ENCODE data around the gene ZNF587. TPM values are rescaled to one million over a fixed set of nuclear protein-coding genes. Genes with fewer than 3 reads are reported as not detected.
"Not testable (repeated sequence)": the region's sequence is repeated elsewhere in the genome, so short reads cannot be mapped to it uniquely, and the experiment has no call there.

ZNF587 gene
- total RNA-seq, 1 experiment from 2014 or later, result 70.5 TPM

DNA sequence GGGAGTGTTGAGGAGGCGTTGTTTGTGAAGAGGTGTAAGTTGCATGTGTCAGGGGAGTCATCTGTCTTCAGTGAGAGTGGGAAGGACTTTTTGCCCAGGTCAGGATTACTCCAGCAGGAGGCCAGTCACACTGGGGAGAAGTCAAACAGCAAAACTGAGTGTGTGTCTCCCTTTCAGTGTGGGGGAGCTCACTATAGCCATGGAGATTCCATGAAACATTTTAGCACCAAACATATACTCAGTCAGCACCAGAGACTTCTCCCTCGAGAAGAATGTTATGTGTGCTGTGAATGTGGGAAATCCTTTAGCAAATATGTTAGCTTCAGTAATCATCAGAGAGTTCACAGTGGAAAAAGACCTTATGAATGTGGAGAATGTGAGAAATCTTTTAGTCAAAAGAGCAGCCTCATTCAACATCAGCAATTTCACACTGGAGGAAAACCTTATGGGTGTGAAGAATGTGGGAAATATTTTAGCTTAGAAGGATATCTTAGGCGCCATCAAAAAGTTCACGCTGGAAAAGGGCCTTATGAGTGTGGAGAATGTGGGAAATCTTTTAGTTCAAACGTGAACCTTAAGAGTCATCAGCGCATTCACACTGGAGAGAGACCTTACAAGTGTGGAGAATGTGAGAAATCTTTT lies 8.4 kb upstream of the ZNF587 start:
- no peak overlapping the region for H3K4me3 ChIP-seq (ENCODE audit: low read depth, low read length)
- no peaks in the 10 kb centered on the region for H3K9me3 ChIP-seq
- Mint-ChIP-seq H3K27me3 (ENCODE audit: insufficient read depth, unreplicated experiment) (no peaks in the 10 kb centered on the region), H3K4me1 (ENCODE audit: low read depth, unreplicated experiment) (peaks cover 22% of the 10 kb centered on the region), H3K27ac (ENCODE audit: unreplicated experiment) (peak overlapping the region; percentile 93), H3K4me3 (ENCODE audit: unreplicated experiment) (peak overlapping the region; percentile 43), H3K9me3 (ENCODE audit: unreplicated experiment) (no peaks in the 10 kb centered on the region), H3K36me3 (ENCODE audit: insufficient read depth, unreplicated experiment) (peaks cover 93% of the 10 kb centered on the region)
- no peaks in the 10 kb centered on the region for H3K27me3 ChIP-seq (replicated peaks; ENCODE audit: control insufficient read depth, insufficient read depth, low read length)
- ChIA-PET CTCF (interaction anchor here (1.0 kb wide), 1 partner anchor 11 kb away, joined by 4 read pairs; the partner anchor contains the start of gene ZNF587B), POLR2A (interaction anchor here (0.9 to 1.1 kb wide), 2 partner anchors 9 to 22 kb away, joined by 7 to 8 read pairs; partner anchors contain the start of gene ZNF587)
- intact Hi-C loops (cut with micrococcal nuclease; ENCODE audit: unreplicated experiment), result loop anchor here (5.0 kb wide), 1 partner anchor 94 kb away; the partner anchor contains the start of gene ZNF776
- peak in 1 of 2 experiments; percentile 44 for DNase-seq
- H3K36me3 ChIP-seq (ENCODE audit: control insufficient read depth, insufficient read depth, low read length), result peaks cover 4% of the 10 kb centered on the region; the same call in 1 of the 2 replicates
- TF ChIP-seq, protein P1, sequence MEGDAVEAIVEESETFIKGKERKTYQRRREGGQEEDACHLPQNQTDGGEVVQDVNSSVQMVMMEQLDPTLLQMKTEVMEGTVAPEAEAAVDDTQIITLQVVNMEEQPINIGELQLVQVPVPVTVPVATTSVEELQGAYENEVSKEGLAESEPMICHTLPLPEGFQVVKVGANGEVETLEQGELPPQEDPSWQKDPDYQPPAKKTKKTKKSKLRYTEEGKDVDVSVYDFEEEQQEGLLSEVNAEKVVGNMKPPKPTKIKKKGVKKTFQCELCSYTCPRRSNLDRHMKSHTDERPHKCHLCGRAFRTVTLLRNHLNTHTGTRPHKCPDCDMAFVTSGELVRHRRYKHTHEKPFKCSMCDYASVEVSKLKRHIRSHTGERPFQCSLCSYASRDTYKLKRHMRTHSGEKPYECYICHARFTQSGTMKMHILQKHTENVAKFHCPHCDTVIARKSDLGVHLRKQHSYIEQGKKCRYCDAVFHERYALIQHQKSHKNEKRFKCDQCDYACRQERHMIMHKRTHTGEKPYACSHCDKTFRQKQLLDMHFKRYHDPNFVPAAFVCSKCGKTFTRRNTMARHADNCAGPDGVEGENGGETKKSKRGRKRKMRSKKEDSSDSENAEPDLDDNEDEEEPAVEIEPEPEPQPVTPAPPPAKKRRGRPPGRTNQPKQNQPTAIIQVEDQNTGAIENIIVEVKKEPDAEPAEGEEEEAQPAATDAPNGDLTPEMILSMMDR (IDR thresholded peaks at IDR 0.05; ENCODE audit: insufficient read depth in 1 of 2, low read depth in 1 of 2, low read length in 1 of 2, severe bottlenecking in 1 of 2, unreplicated experiment in 1 of 2), result no peak
- TSS peak; percentile 16 for BruUV-seq (replicated peaks)
- peaks cover 12% of the 10 kb centered on the region; the same call in 1 of the 2 replicates for H3K4me1 ChIP-seq

DNA sequence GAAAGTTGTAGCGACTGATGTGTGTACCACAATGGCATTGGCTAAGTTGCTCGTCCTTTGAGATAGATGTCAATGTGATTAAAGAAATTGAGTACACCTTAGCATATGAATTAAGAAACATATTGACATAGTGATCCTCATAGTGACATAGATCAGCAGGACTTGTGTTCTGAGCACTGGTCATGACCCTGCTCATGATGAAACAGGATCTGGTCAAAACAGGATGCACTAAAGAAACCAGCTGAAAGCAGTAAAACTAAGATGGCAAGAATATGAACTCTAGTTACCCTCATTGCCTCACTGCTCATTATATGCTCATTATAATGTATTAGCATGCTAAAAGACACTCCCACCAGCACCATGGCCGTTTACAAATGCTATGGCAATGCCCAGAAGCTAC lies 2.5 kb upstream of the ZNF587 start:
- H3K27ac Mint-ChIP-seq (ENCODE audit: unreplicated experiment); H3K4me3 ChIP-seq (ENCODE audit: low read depth, low read length); DNase-seq; H3K36me3 ChIP-seq (ENCODE audit: control insufficient read depth, insufficient read depth, low read length); H3K27me3 Mint-ChIP-seq (ENCODE audit: insufficient read depth, unreplicated experiment); intact Hi-C loops (cut with micrococcal nuclease; ENCODE audit: unreplicated experiment); POLR2A ChIA-PET; H3K27me3 ChIP-seq (replicated peaks; ENCODE audit: control insufficient read depth, insufficient read depth, low read length); H3K9me3 Mint-ChIP-seq (ENCODE audit: unreplicated experiment); H3K4me3 Mint-ChIP-seq (ENCODE audit: unreplicated experiment); CTCF ChIA-PET; H3K9me3 ChIP-seq; BruUV-seq (replicated peaks): not testable (repeated sequence)
- Mint-ChIP-seq H3K4me1 (ENCODE audit: low read depth, unreplicated experiment) (peaks cover 20% of the 10 kb centered on the region), H3K36me3 (ENCODE audit: insufficient read depth, unreplicated experiment) (peaks cover 82% of the 10 kb centered on the region)
- peaks cover 12% of the 10 kb centered on the region for H3K4me1 ChIP-seq

DNA sequence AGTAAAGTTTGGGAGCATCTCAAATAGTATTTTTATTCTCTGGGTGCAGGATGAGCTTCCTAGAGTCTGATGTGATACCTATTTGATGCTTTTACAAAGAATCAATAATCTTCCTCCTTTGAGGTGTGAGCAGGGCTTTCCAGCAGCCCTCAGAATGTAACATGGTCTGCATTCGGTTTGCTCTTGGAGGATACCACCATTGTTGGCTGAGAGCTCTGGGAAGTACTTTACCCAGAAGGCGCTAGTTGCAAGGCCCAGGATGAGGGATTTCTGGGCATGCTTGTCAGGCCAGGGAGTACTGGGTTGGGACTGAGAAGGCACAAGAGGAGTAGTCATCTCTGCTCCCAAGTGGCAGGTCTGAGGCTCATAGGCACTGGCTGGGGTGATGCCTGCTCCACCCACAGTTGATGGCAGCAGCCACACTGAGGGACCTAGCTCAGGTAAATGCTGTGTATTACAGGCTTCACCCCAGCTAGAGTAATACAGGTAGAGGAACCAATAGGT lies 445 bp upstream of the ZNF587 start:
- Histone ChIP-seq H3K4me3 (ENCODE audit: low read depth, low read length) (peak overlapping the region; percentile 44; the same call in 1 of the 2 replicates), H3K4me1 (peaks cover 12% of the 10 kb centered on the region)
- H3K27me3 Mint-ChIP-seq (ENCODE audit: insufficient read depth, unreplicated experiment); H3K36me3 ChIP-seq (ENCODE audit: control insufficient read depth, insufficient read depth, low read length); DNase-seq; BruUV-seq (replicated peaks); H3K27me3 ChIP-seq (replicated peaks; ENCODE audit: control insufficient read depth, insufficient read depth, low read length); H3K9me3 Mint-ChIP-seq (ENCODE audit: unreplicated experiment); H3K9me3 ChIP-seq: not testable (repeated sequence)
- POLR2A ChIA-PET, result interaction anchor here (0.5 to 1.7 kb wide), 7 partner anchors 8 to 216 kb away, joined by 3 to 8 read pairs (median 3); partner anchors contain the start of genes ZNF211 and ZNF586
- Mint-ChIP-seq H3K4me1 (ENCODE audit: low read depth, unreplicated experiment) (peaks cover 17% of the 10 kb centered on the region), H3K36me3 (ENCODE audit: insufficient read depth, unreplicated experiment) (peaks cover 88% of the 10 kb centered on the region), H3K27ac (ENCODE audit: unreplicated experiment) (peak overlapping the region; percentile 99), H3K4me3 (ENCODE audit: unreplicated experiment) (peak overlapping the region; percentile 99)
- CTCF ChIA-PET, result interaction anchor here (1.1 kb wide), 1 partner anchor 34 kb away, joined by 3 read pairs; the partner anchor contains the start of gene ZNF552
- intact Hi-C loops (cut with micrococcal nuclease; ENCODE audit: unreplicated experiment), result loop anchor here (2.0 kb wide), 1 partner anchor 34 kb away; the partner anchor contains the start of gene ZNF552

DNA sequence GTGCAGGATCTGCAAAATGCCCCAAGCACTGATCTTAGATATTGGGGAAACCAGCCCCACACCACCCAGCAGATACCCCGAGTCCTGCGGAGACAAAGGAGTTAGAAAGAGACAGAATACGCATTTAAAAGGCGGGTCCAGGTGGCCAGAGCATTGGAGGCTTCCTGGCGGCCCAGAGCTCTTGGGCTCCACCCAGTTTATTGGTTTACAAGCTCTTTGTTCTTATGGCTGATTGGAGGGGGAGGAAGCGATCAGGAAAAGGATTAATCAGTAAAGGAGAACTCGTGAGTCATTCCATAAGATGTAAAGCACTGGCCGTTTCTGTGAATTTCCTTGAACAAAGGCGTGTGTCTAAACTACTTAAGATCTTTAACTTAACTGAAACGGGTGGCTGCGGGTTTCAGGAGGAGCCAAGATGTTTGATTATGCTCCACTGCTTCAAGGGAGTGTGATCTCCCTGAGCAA lies 926 bp downstream of the ZNF587 start:
- Histone ChIP-seq H3K27me3 (replicated peaks; ENCODE audit: control insufficient read depth, insufficient read depth, low read length) (no peaks in the 10 kb centered on the region), H3K4me3 (ENCODE audit: low read depth, low read length) (peak overlapping the region; percentile 44), H3K9me3 (no peaks in the 10 kb centered on the region), H3K4me1 (peaks cover 12% of the 10 kb centered on the region), H3K36me3 (ENCODE audit: control insufficient read depth, insufficient read depth, low read length) (peaks cover 5% of the 10 kb centered on the region)
- TF ChIP-seq, protein P1 (IDR thresholded peaks at IDR 0.05; ENCODE audit: insufficient read depth in 1 of 2, low read depth in 1 of 2, low read length in 1 of 2, severe bottlenecking in 1 of 2, unreplicated experiment in 1 of 2), result no peak
- Mint-ChIP-seq H3K4me3 (ENCODE audit: unreplicated experiment) (peak overlapping the region; percentile 99), H3K27me3 (ENCODE audit: insufficient read depth, unreplicated experiment) (no peaks in the 10 kb centered on the region), H3K36me3 (ENCODE audit: insufficient read depth, unreplicated experiment) (peaks cover 87% of the 10 kb centered on the region), H3K9me3 (ENCODE audit: unreplicated experiment) (no peaks in the 10 kb centered on the region), H3K27ac (ENCODE audit: unreplicated experiment) (peak overlapping the region; percentile 99), H3K4me1 (ENCODE audit: low read depth, unreplicated experiment) (peaks cover 17% of the 10 kb centered on the region)
- intact Hi-C loops (cut with micrococcal nuclease; ENCODE audit: unreplicated experiment), result no loop called here
- CTCF ChIA-PET, result no interaction called here
- peak; percentile 59 to 73 for DNase-seq
- no TSS peak for BruUV-seq (replicated peaks)
- POLR2A ChIA-PET, result interaction anchor here (0.6 to 1.7 kb wide), 4 partner anchors 10 to 1719 kb away, joined by 6 to 8 read pairs (median 6); partner anchors contain the start of gene ZNF552

DNA sequence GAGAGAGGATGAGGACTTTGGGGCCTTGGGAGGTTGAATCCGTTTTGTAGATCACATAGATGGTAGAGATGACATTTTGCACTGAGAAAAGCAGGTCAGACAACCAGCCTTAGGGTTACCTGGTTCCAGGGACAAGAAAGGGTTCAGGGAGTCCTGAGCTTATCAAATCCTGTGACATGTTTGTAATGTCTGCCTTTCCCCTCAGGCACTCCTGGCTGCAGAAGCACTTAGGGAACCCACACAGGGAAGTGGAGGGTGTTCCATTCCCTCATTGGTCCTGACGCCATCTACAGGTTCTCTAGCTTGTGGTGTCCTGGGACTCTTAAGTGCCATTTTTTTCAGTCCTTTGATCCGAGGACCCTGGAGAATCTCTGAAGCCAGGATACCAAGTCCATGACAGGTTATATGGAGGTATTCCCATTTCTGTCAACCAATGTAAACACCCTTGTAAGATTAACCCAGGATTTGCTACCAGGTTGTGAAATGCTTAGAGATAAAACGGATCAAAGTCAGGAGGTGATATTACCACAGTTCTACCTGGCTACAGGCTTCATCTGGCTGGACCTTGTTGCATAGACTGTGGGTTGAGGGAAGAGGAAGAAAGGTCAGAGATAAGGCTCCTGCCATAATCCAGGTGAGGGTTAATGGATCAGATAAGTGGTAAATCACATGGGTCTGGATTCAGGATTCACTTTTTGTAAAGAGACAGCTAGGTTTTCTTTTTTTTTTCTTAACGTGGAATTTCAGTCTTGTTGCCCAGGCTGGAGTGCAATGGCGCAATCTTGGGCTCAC lies 2.3 kb downstream of the ZNF587 start:
- intact Hi-C loops (cut with micrococcal nuclease; ENCODE audit: unreplicated experiment); H3K27me3 ChIP-seq (replicated peaks; ENCODE audit: control insufficient read depth, insufficient read depth, low read length); H3K4me3 ChIP-seq (ENCODE audit: low read depth, low read length); POLR2A ChIA-PET; H3K27me3 Mint-ChIP-seq (ENCODE audit: insufficient read depth, unreplicated experiment); H3K36me3 ChIP-seq (ENCODE audit: control insufficient read depth, insufficient read depth, low read length); H3K9me3 ChIP-seq; BruUV-seq (replicated peaks); H3K9me3 Mint-ChIP-seq (ENCODE audit: unreplicated experiment): not testable (repeated sequence)
- Mint-ChIP-seq H3K36me3 (ENCODE audit: insufficient read depth, unreplicated experiment) (peaks cover 88% of the 10 kb centered on the region), H3K4me3 (ENCODE audit: unreplicated experiment) (peak overlapping the region; percentile 99), H3K4me1 (ENCODE audit: low read depth, unreplicated experiment) (peaks cover 17% of the 10 kb centered on the region), H3K27ac (ENCODE audit: unreplicated experiment) (peak overlapping the region; percentile 99)
- CTCF ChIA-PET, result interaction anchor here (0.6 kb wide), 1 partner anchor 33 kb away, joined by 4 read pairs; no protein-coding TSS in a partner anchor
- H3K4me1 ChIP-seq, result peaks cover 12% of the 10 kb centered on the region
- DNase-seq, result peak; percentile 34 to 49
